DOHH2 (cell line): ENCODE results near the gene GATAD2A.

Experiments used
- H3F3A ChIP-seq: fragments of 200-600 bp; sonication (generic), shearing (Covaris generic); 2 replicates; pipeline ENCODE4 v1.6.0; 2016; ENCODE audit warnings: antibody characterized with exemption, mild to moderate bottlenecking; ENCODE audit not compliant: control insufficient read depth, insufficient read depth
- H3K27ac ChIP-seq: fragments of 200-600 bp; sonication (generic); 2 replicates; pipeline ENCODE4 v1.5.1; 2014; ENCODE audit warnings: low read depth, mild to moderate bottlenecking, low read length, moderate library complexity
- H3K27me3 ChIP-seq: fragments of 200-600 bp; sonication (generic); 2 replicates; pipeline ENCODE4 v1.6.1; 2014; ENCODE audit warnings: mild to moderate bottlenecking, low read length, mixed read lengths; ENCODE audit not compliant: control insufficient read depth
- H3K36me3 ChIP-seq: fragments of 200-600 bp; sonication (generic); 2 replicates; pipeline ENCODE4 v1.6.1; 2014; ENCODE audit warnings: mild to moderate bottlenecking, low read length, moderate library complexity, mixed read lengths; ENCODE audit not compliant: control insufficient read depth
- H3K4me1 ChIP-seq: fragments of 200-600 bp; sonication (generic); 2 replicates; pipeline ENCODE4 v1.6.1; 2014; ENCODE audit warnings: mild to moderate bottlenecking, low read length, mixed read lengths; ENCODE audit not compliant: control insufficient read depth
- H3K4me2 ChIP-seq: fragments of 200-600 bp; sonication (generic); 2 replicates; pipeline ENCODE4 v1.6.0; 2014; ENCODE audit warnings: mild to moderate bottlenecking, low read length, moderate library complexity
- H3K4me3 ChIP-seq: fragments of 200-600 bp; sonication (generic); 2 replicates; pipeline ENCODE4 v1.5.1; 2014; ENCODE audit warnings: mild to moderate bottlenecking, low read length, mixed read lengths
- H3K79me2 ChIP-seq: fragments of 200-600 bp; sonication (generic); 2 replicates; pipeline ENCODE4 v1.6.1; 2014; ENCODE audit warnings: mild to moderate bottlenecking, low read length, mixed read lengths; ENCODE audit not compliant: control insufficient read depth
- H3K9me2 ChIP-seq: fragments of 200-600 bp; sonication (generic); replicated peaks from 2 replicates; pipeline ENCODE4 v1.6.1; 2014; ENCODE audit warnings: mild to moderate bottlenecking, low read length, mixed read lengths; ENCODE audit not compliant: control insufficient read depth
- H3K9me3 ChIP-seq: fragments of 200-600 bp; sonication (generic); 2 replicates; pipeline ENCODE4 v1.6.1; 2014; ENCODE audit warnings: antibody characterized with exemption, low read length, mixed read lengths; ENCODE audit not compliant: control insufficient read depth, insufficient read depth
- H4K20me1 ChIP-seq: fragments of 200-600 bp; sonication (generic); 2 replicates; pipeline ENCODE4 v1.6.0; 2014; ENCODE audit warnings: low read depth, mild to moderate bottlenecking, antibody characterized with exemption, low read length, moderate library complexity; ENCODE audit not compliant: control insufficient read depth, insufficient read depth
- EZH2phosphoT487 ChIP-seq: fragments of 200-600 bp; sonication (generic); IDR thresholded peaks from 2 replicates; pipeline ENCODE4 v1.6.1; 2017; ENCODE audit warnings: borderline replicate concordance, mild to moderate bottlenecking, antibody characterized with exemption, low read length, moderate library complexity, mixed read lengths
- TF ChIP-seq, protein P1 (sequence below): fragments of 200-600 bp; sonication (generic); IDR thresholded peaks from one replicate; pipeline ENCODE4 v1.5.1; 2014; ENCODE audit warnings: antibody characterized with exemption, mild to moderate bottlenecking, low read depth, low read length; ENCODE audit not compliant: poor library complexity, severe bottlenecking

Gene GATAD2A

DNA sequence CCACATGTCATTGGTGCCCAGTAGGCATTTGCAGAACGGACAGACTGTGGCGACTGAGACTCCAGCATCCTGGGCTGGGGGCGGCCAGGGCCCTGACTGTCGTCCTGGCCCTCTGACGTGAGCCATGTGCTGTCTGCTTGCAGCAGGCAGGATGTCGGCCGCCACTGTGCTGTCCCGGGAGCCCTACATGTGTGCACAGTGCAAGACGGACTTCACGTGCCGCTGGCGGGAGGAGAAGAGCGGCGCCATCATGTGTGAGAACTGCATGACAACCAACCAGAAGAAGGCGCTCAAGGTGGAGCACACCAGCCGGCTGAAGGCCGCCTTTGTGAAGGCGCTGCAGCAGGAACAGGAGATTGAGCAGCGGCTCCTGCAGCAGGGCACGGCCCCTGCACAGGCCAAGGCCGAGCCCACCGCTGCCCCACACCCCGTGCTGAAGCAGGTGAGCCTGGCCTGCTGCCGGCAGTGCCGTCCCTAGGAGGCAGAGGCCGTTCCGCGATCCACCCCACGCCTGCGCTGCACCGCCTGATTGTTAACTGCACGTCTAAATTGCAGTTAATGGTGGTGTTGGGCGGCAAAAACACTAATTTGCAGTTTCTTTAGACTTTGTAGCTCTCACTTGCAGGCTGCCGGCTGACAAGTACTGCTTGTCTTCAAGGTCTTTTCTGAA, 95.6 kb downstream of the GATAD2A start:
- H3K36me3 ChIP-seq: peaks cover 100% of the 10 kb centered on the region

DNA sequence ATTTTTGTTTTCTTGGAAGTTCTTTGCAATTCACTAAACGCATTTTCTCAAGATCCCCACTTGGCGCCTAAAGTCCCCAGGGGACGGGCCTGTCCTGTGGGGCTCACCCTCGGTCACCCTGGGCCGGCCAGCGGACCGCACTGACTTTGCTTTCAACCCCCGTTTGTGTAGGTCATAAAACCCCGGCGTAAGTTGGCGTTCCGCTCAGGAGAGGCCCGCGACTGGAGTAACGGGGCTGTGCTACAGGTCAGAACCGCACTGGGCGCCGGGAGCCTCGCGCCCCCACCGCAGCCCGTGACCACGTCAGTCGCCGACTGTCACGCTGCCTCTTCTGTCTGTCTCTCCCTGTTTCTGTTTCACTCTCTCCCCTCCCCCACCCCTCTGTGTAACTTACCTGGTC, 96.3 kb downstream of the GATAD2A start:
- Histone ChIP-seq H3K4me2 (no peak overlapping the region), H3K27me3 (no peaks in the 10 kb centered on the region), H3K4me3 (no peak overlapping the region), H3F3A (no peaks in the 10 kb centered on the region), H3K9me3 (no peaks in the 10 kb centered on the region), H4K20me1 (no peaks in the 10 kb centered on the region), H3K4me1 (no peaks in the 10 kb centered on the region), H3K79me2 (no peaks in the 10 kb centered on the region; the same call in 1 of the 2 replicates), H3K9me2 (no peaks in the 10 kb centered on the region), H3K27ac (no peak overlapping the region), H3K36me3 (peaks cover 100% of the 10 kb centered on the region)
- TF ChIP-seq, protein P1, sequence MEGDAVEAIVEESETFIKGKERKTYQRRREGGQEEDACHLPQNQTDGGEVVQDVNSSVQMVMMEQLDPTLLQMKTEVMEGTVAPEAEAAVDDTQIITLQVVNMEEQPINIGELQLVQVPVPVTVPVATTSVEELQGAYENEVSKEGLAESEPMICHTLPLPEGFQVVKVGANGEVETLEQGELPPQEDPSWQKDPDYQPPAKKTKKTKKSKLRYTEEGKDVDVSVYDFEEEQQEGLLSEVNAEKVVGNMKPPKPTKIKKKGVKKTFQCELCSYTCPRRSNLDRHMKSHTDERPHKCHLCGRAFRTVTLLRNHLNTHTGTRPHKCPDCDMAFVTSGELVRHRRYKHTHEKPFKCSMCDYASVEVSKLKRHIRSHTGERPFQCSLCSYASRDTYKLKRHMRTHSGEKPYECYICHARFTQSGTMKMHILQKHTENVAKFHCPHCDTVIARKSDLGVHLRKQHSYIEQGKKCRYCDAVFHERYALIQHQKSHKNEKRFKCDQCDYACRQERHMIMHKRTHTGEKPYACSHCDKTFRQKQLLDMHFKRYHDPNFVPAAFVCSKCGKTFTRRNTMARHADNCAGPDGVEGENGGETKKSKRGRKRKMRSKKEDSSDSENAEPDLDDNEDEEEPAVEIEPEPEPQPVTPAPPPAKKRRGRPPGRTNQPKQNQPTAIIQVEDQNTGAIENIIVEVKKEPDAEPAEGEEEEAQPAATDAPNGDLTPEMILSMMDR: no peak
- no peak for TF ChIP-seq EZH2phosphoT487

More for the DNA sequence above, 95.6 kb downstream of the GATAD2A start:
- H3K79me2 ChIP-seq: peaks cover 6% of the 10 kb centered on the region; the same call in 1 of the 2 replicates
- H3K4me1 ChIP-seq: no peaks in the 10 kb centered on the region
- no peak overlapping the region for H3K27ac ChIP-seq
- H3K9me2 ChIP-seq: no peaks in the 10 kb centered on the region
- no peaks in the 10 kb centered on the region for H3F3A ChIP-seq
- TF ChIP-seq, protein P1: no peak
- TF ChIP-seq EZH2phosphoT487: no peak
- H4K20me1 ChIP-seq: no peaks in the 10 kb centered on the region
- no peak overlapping the region for H3K4me3 ChIP-seq
- H3K4me2 ChIP-seq: no peak overlapping the region
- no peaks in the 10 kb centered on the region for H3K9me3 ChIP-seq
- H3K27me3 ChIP-seq: no peaks in the 10 kb centered on the region

DNA sequence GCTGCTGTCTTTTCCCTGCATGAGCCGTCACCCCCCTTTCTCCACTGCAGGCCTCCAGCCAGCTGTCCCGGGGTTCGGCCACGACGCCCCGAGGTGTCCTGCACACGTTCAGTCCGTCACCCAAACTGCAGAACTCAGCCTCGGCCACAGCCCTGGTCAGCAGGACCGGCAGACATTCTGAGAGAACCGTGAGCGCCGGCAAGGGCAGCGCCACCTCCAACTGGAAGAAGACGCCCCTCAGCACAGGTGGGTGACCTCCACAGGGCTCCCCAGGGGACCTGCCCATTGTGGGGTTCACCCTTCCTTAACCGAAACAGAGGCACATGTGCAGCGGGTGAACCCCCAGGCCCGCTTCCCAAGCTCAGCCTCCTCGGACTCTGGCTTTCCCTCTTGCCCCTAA, 96.8 kb downstream of the GATAD2A start:
- H3K27ac ChIP-seq: no peak overlapping the region
- no peaks in the 10 kb centered on the region for H3K27me3 ChIP-seq
- no peaks in the 10 kb centered on the region for H3K4me1 ChIP-seq
- no peak for TF ChIP-seq EZH2phosphoT487
- no peak overlapping the region for H3K4me3 ChIP-seq
- peaks cover 98% of the 10 kb centered on the region for H3K36me3 ChIP-seq
- no peaks in the 10 kb centered on the region for H4K20me1 ChIP-seq
- no peaks in the 10 kb centered on the region for H3K9me3 ChIP-seq
- H3K79me2 ChIP-seq: no peaks in the 10 kb centered on the region; the same call in 1 of the 2 replicates
- no peak overlapping the region for H3K4me2 ChIP-seq
- H3K9me2 ChIP-seq: no peaks in the 10 kb centered on the region
- no peaks in the 10 kb centered on the region for H3F3A ChIP-seq

DNA sequence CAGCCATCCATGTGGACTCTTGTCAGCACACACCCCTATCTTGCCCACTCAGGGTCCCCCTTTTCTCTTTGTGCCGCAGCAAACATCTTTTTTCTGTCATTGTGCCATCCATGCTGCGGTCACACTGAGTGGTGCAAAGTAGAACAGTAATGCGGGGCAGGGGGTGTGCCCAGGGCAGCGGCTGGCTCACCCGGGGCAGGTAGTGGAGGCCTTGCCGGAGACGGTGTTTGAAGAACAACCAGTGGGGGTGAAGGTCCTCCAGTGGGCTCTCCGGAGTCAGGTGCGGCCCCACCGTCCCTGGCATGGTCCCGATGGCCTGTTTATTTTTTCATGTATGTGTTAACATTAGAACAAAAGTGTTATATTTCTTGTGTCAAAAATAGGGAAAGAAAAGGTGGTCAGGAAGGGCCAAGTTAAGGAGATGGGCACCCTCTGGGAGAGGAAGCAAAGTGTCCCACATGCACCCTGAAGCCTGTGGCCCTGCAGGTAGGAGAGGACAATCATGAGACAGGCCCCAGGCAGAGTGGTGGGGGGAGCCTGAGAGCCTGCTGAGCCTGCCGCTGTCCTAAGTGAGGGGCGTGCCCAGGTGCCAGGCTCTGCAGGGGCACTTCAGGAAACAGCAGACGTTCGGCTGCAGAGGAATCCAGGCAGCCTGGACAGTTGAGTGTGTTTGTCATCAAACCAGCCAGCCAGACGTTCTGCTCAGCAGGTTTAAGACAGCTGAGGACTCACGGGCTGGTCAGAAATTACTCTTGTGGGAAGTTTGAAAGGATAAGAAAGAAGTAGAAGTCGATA, 97.5 kb downstream of the GATAD2A start:
- Histone ChIP-seq H3K9me2 (no peaks in the 10 kb centered on the region), H3K4me3 (no peak overlapping the region), H3K4me1 (no peaks in the 10 kb centered on the region), H3K4me2 (no peak overlapping the region), H3K27me3 (no peaks in the 10 kb centered on the region), H3K79me2 (no peaks in the 10 kb centered on the region; the same call in 1 of the 2 replicates), H4K20me1 (no peaks in the 10 kb centered on the region), H3K36me3 (peaks cover 96% of the 10 kb centered on the region), H3K9me3 (no peaks in the 10 kb centered on the region), H3F3A (no peaks in the 10 kb centered on the region), H3K27ac (no peak overlapping the region)
- TF ChIP-seq, protein P1: no peak
- no peak for TF ChIP-seq EZH2phosphoT487
